Brain microvascular endothelial cell (primary cell): ENCODE results near the gene PSMD5.

Source experiments
- DNase-seq: peaks from one replicate; pipeline ENCODE4 v3.0.0-alpha.2; 2020
- H3K27ac ChIP-seq: fragments of 250-450 bp; sonication (Bioruptor Pico); 2 replicates; pipeline ENCODE4 v1.5.1; 2020; ENCODE audit warnings: mild to moderate bottlenecking, moderate library complexity
- H3K27me3 ChIP-seq: fragments of 250-450 bp; sonication (Bioruptor Pico); replicated peaks from 2 replicates; pipeline ENCODE4 v1.5.1; 2020; ENCODE audit warnings: mild to moderate bottlenecking
- H3K36me3 ChIP-seq: fragments of 250-450 bp; sonication (Bioruptor Pico); replicated peaks from 2 replicates; pipeline ENCODE4 v1.5.1; 2020; ENCODE audit warnings: mild to moderate bottlenecking
- H3K4me3 ChIP-seq: 2 replicates; pipeline ENCODE4 v1.5.1; 2011; ENCODE audit warnings: low read depth, mild to moderate bottlenecking, control low read depth, low read length, moderate library complexity
- CTCF ChIP-seq: IDR thresholded peaks from 2 replicates; pipeline ENCODE4 v1.5.1; 2011; ENCODE audit warnings: low read depth, mild to moderate bottlenecking, moderate library complexity, low read length, control low read depth, inconsistent platforms; ENCODE audit errors: missing control alignments
- in situ Hi-C: cut with HindIII; loops from 2 replicates; pipeline ENCODE4 v1.10.0; 2017; ENCODE audit warnings: low sequenced_read_pairs, low pct_ligation_motif_present

The PSMD5 gene

GRCh38 chr9:120768886-120769285, 73.8 kb downstream of the PSMD5 start:
- no peak overlapping the region for H3K4me3 ChIP-seq
- no peaks in the 10 kb centered on the region for H3K27me3 ChIP-seq
- TF ChIP-seq CTCF: no peak
- in situ Hi-C loops: no loop called here
- peaks cover 48% of the 10 kb centered on the region for H3K36me3 ChIP-seq
- H3K27ac ChIP-seq: no peak overlapping the region
- DNase-seq: no peak

- Histone ChIP-seq H3K27ac (no peak overlapping the region), H3K27me3 (no peaks in the 10 kb centered on the region), H3K36me3 (peaks cover 47% of the 10 kb centered on the region), H3K4me3 (no peak overlapping the region)
- no peak for DNase-seq
- in situ Hi-C loops: no loop called here
- TF ChIP-seq CTCF: no peak
Observed at GRCh38 chr9:120768247-120768646, 74.5 kb downstream of the PSMD5 start.

- no peak overlapping the region for H3K27ac ChIP-seq
- DNase-seq: no peak
- in situ Hi-C loops: no loop called here
- no peak overlapping the region for H3K4me3 ChIP-seq
- peaks cover 46% of the 10 kb centered on the region for H3K36me3 ChIP-seq
- H3K27me3 ChIP-seq: no peaks in the 10 kb centered on the region
- TF ChIP-seq CTCF: no peak
Observed at GRCh38 chr9:120767451-120767850, 75.3 kb downstream of the PSMD5 start.
